ENCODE results near the gene DLG2.

DLG2 gene

GRCh38 chr11:84899740-84900139 lies 727.4 kb downstream of the DLG2 start:
- Histone ChIP-seq H3K4me2 (ENCODE audit: low read length) (no peak overlapping the region), H3K9me2 (ENCODE audit: low read depth, low read length) (no peaks in the 10 kb centered on the region), H3K4me3 (ENCODE audit: low read depth, low read length, poor library complexity, severe bottlenecking) (no peak overlapping the region), H3K9me3 (ENCODE audit: low read length) (no peaks in the 10 kb centered on the region), H3F3A (ENCODE audit: insufficient read depth, low read length) (no peaks in the 10 kb centered on the region), H3K4me1 (ENCODE audit: insufficient read depth, low read length, severe bottlenecking) (no peaks in the 10 kb centered on the region), H3K9ac (ENCODE audit: low read length) (no peak overlapping the region), H3K36me3 (ENCODE audit: insufficient read depth, low read length) (no peaks in the 10 kb centered on the region), H3K27me3 (ENCODE audit: insufficient read depth, low read length) (no peaks in the 10 kb centered on the region), H3K27ac (ENCODE audit: low read depth, low read length, poor library complexity, severe bottlenecking) (no peak overlapping the region), H2AFZ (ENCODE audit: low read length) (no peak overlapping the region), H3K79me2 (ENCODE audit: insufficient read depth, low read length) (no peaks in the 10 kb centered on the region), H4K20me1 (ENCODE audit: insufficient read depth, low read length) (no peaks in the 10 kb centered on the region)
- TF ChIP-seq CTCF (IDR thresholded peaks at IDR 0.05; ENCODE audit: low read length) = peak; percentile 15; the same call in 1 of the 2 replicates
- no peak for TF ChIP-seq EZH2 (IDR thresholded peaks at IDR 0.05; ENCODE audit: borderline replicate concordance, low read length)

DNA sequence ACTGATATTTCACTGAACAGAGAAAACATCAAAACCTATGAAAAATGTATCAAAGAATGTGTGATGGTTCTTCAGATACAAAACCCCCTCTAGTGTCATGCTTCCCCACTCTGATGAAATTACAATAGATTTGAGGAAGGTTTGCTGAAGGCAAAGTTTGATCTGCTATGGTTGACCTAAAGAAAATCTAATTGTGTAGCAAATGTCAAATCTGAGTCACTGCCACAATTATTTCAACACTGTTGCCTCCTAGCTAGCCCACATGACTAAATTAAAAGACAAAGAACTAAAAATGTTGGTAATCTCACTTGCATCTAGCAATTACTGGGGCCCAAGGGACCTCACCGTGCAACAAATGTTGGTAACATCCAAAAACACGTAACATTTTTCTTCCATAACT lies 728.0 kb downstream of the DLG2 start:
- no peaks in the 10 kb centered on the region for H3F3A ChIP-seq (ENCODE audit: insufficient read depth, low read length)
- no peak overlapping the region for H3K4me3 ChIP-seq (ENCODE audit: low read depth, low read length, poor library complexity, severe bottlenecking)
- H3K4me1 ChIP-seq (ENCODE audit: insufficient read depth, low read length, severe bottlenecking) = no peaks in the 10 kb centered on the region
- H3K27ac ChIP-seq (ENCODE audit: low read depth, low read length, poor library complexity, severe bottlenecking) = no peak overlapping the region
- H3K4me2 ChIP-seq (ENCODE audit: low read length) = no peak overlapping the region
- H3K79me2 ChIP-seq (ENCODE audit: insufficient read depth, low read length) = no peaks in the 10 kb centered on the region
- H3K27me3 ChIP-seq (ENCODE audit: insufficient read depth, low read length) = no peaks in the 10 kb centered on the region
- no peaks in the 10 kb centered on the region for H3K36me3 ChIP-seq (ENCODE audit: insufficient read depth, low read length)
- no peaks in the 10 kb centered on the region for H3K9me2 ChIP-seq (ENCODE audit: low read depth, low read length)
- no peaks in the 10 kb centered on the region for H4K20me1 ChIP-seq (ENCODE audit: insufficient read depth, low read length)
- no peak overlapping the region for H3K9ac ChIP-seq (ENCODE audit: low read length)
- H2AFZ ChIP-seq (ENCODE audit: low read length) = no peak overlapping the region
- no peak for TF ChIP-seq EZH2 (IDR thresholded peaks at IDR 0.05; ENCODE audit: borderline replicate concordance, low read length)
- TF ChIP-seq CTCF (IDR thresholded peaks at IDR 0.05; ENCODE audit: low read length) = no peak
- H3K9me3 ChIP-seq (ENCODE audit: low read length) = no peaks in the 10 kb centered on the region

DNA sequence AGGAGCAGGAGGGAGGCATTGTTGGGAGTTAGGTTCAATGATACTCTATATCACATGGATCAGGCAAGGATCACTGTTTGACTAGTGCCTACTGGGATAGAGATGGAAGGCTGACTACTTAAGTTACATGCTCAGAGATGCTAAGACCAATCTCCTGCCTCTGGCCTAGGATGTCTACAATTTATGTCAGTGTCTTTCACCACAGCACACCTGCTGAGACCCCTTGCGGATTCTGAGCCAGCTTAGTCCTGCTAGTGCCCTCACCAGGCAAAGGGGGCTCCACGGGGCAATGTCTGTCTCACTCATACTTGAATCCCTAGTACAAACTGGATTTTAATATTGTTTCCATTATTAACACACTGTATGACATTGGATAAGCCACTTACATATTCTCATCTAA lies 732.5 kb downstream of the DLG2 start:
- no peak overlapping the region for H3K4me3 ChIP-seq (ENCODE audit: low read depth, low read length, poor library complexity, severe bottlenecking)
- no peaks in the 10 kb centered on the region for H4K20me1 ChIP-seq (ENCODE audit: insufficient read depth, low read length)
- no peaks in the 10 kb centered on the region for H3F3A ChIP-seq (ENCODE audit: insufficient read depth, low read length)
- H3K36me3 ChIP-seq (ENCODE audit: insufficient read depth, low read length) = no peaks in the 10 kb centered on the region
- H3K9me3 ChIP-seq (ENCODE audit: low read length) = no peaks in the 10 kb centered on the region
- H3K4me1 ChIP-seq (ENCODE audit: insufficient read depth, low read length, severe bottlenecking) = no peaks in the 10 kb centered on the region
- no peak for TF ChIP-seq CTCF (IDR thresholded peaks at IDR 0.05; ENCODE audit: low read length)
- TF ChIP-seq EZH2 (IDR thresholded peaks at IDR 0.05; ENCODE audit: borderline replicate concordance, low read length) = no peak
- no peak overlapping the region for H2AFZ ChIP-seq (ENCODE audit: low read length)
- no peaks in the 10 kb centered on the region for H3K27me3 ChIP-seq (ENCODE audit: insufficient read depth, low read length)
- H3K9me2 ChIP-seq (ENCODE audit: low read depth, low read length) = no peaks in the 10 kb centered on the region
- no peak overlapping the region for H3K9ac ChIP-seq (ENCODE audit: low read length)
- no peak overlapping the region for H3K27ac ChIP-seq (ENCODE audit: low read depth, low read length, poor library complexity, severe bottlenecking)
- H3K4me2 ChIP-seq (ENCODE audit: low read length) = no peak overlapping the region
- no peaks in the 10 kb centered on the region for H3K79me2 ChIP-seq (ENCODE audit: insufficient read depth, low read length)

All from OCI-LY1 (cell line).